GM12878 (cell line): ENCODE measurements around the gene MSMB. TPM values are rescaled to one million over a fixed set of nuclear protein-coding genes. Genes with fewer than 3 reads are reported as not detected.

Experiments
- ATAC-seq: fragments of 200-7000 bp; cut with Tn5 transposase; 3 replicates; pipeline ENCODE4 v1.9.1; 2020; ENCODE audit warnings: mild to moderate bottlenecking, moderate library complexity
- BruUV-seq: library from RNA; stranded (reverse); fragments of 400-500 nt; replicated peaks from 2 replicates; lab custom pipeline; 2021; lab: Mats Ljungman, UMichigan
- CTCF ChIA-PET: fragments of 300-600 bp; sonication (Branson Sonifier 250); formaldehyde crosslinking; extraction: SDS; loops from one replicate; lab custom pipeline; 2021; ENCODE audit warnings: inconsistent platforms; lab: Yijun Ruan, JAX
- POLR2A ChIA-PET: fragments of 350-600 bp; formaldehyde crosslinking; extraction: SDS; loops from one replicate; lab custom pipeline; 2021; ENCODE audit warnings: inconsistent platforms; lab: Charles Lee
- RAD21 ChIA-PET: fragments of 300-600 bp; sonication (Branson Sonifier 250); formaldehyde crosslinking; loops from one replicate; lab custom pipeline; 2023; ENCODE audit warnings: antibody characterized with exemption; ENCODE audit not compliant: unreplicated experiment; lab: Charles Lee
- SMC1A ChIA-PET: fragments of 300-600 bp; sonication (Branson Sonifier 250); formaldehyde crosslinking; loops from one replicate; lab custom pipeline; 2023; ENCODE audit not compliant: unreplicated experiment, uncharacterized antibody; lab: Charles Lee
- DNase-seq: peaks from one replicate; pipeline ENCODE4 v3.0.0-alpha.2; 2011; ENCODE audit warnings: low read depth, low spot score
- FAIRE-seq: peaks from 3 replicates; lab custom pipeline; 2011; peaks lifted over from hg19 to GRCh38; lab: Jason Lieb, UNC
- H2AFZ ChIP-seq: 2 replicates; pipeline ENCODE4 v1.6.0; 2011; ENCODE audit warnings: low read depth, low read length, control low read depth; ENCODE audit not compliant: control insufficient read depth
- H3K27ac ChIP-seq: 2 replicates; pipeline ENCODE4 v1.5.1; 2011; ENCODE audit warnings: control low read depth; ENCODE audit not compliant: control insufficient read depth, insufficient read depth
- H3K27me3 ChIP-seq, 2 experiments: replicated peaks in 1 of 2; 2 replicates each; pipeline versions ENCODE4 v1.6.0 to v1.6.1; 2011; ENCODE audit warnings: low read length in 1 of 2; ENCODE audit not compliant: control insufficient read depth in 2 of 2, insufficient read depth in 2 of 2
- H3K36me3 ChIP-seq, 2 experiments: 2 replicates each; pipeline ENCODE4 v1.5.1; 2011; ENCODE audit warnings: low read length in 1 of 2; ENCODE audit not compliant: control insufficient read depth in 2 of 2, insufficient read depth in 2 of 2
- H3K4me1 ChIP-seq: 2 replicates; pipeline ENCODE4 v1.6.1; 2011; ENCODE audit warnings: mild to moderate bottlenecking, low read length, moderate library complexity, mixed read lengths; ENCODE audit not compliant: control insufficient read depth, insufficient read depth
- H3K4me2 ChIP-seq: 2 replicates; pipeline ENCODE4 v1.6.0; 2011; ENCODE audit warnings: control low read depth; ENCODE audit not compliant: control insufficient read depth, insufficient read depth
- H3K4me3 ChIP-seq: fragments of 200-600 bp; sonication (generic); 2 replicates; pipeline ENCODE4 v1.5.1; 2016
- H3K79me2 ChIP-seq: 2 replicates; pipeline ENCODE4 v1.6.0; 2011; ENCODE audit warnings: low read length; ENCODE audit not compliant: control insufficient read depth, insufficient read depth
- H3K9ac ChIP-seq: 2 replicates; pipeline ENCODE4 v1.8.0; 2011; ENCODE audit warnings: low read length, control low read depth, mixed read lengths; ENCODE audit not compliant: control insufficient read depth, insufficient read depth
- H3K9me3 ChIP-seq: replicated peaks from 3 replicates; pipeline ENCODE4 v1.5.1; 2011; ENCODE audit warnings: mild to moderate bottlenecking, low read length; ENCODE audit not compliant: control insufficient read depth, insufficient read depth
- H4K20me1 ChIP-seq: 2 replicates; pipeline ENCODE4 v1.6.0; 2011; ENCODE audit not compliant: control insufficient read depth, insufficient read depth
- BCL11A ChIP-seq: IDR thresholded peaks from 2 replicates; pipeline ENCODE4 v1.6.1; 2011; ENCODE audit warnings: low read depth, low read length
- EGR1 ChIP-seq, 2 experiments: IDR thresholded peaks; 1 replicate in 1 of 2; 2 replicates in 1 of 2; pipeline ENCODE4 v1.6.1; 2011 to 2012; ENCODE audit warnings: low read depth in 2 of 2, low read length in 2 of 2, borderline replicate concordance in 1 of 2, mild to moderate bottlenecking in 1 of 2, moderate library complexity in 1 of 2
- HCFC1 ChIP-seq: fragments of 150-350 bp; IDR thresholded peaks from 2 replicates; pipeline ENCODE4 v1.6.1; 2014; ENCODE audit warnings: low read length
- JUND ChIP-seq: IDR thresholded peaks from 2 replicates; pipeline ENCODE4 v1.6.1; 2012; ENCODE audit warnings: low read depth, mild to moderate bottlenecking, low read length, improper control_type of control experiment, moderate library complexity
- MYC ChIP-seq: IDR thresholded peaks from 2 replicates; pipeline ENCODE4 v1.6.1; 2011; ENCODE audit warnings: mild to moderate bottlenecking, low read length, moderate library complexity, inconsistent platforms; ENCODE audit not compliant: insufficient read depth, insufficient replicate concordance, insufficient read length, severe bottlenecking
- NFIC ChIP-seq: IDR thresholded peaks from 2 replicates; pipeline ENCODE4 v1.6.1; 2012; ENCODE audit warnings: low read depth, mild to moderate bottlenecking, inconsistent platforms, low read length, moderate library complexity
- NFXL1 ChIP-seq: fragments of 450-650 bp; IDR thresholded peaks from 2 replicates; pipeline ENCODE4 v1.6.1; 2017; ENCODE audit warnings: antibody characterized with exemption, mild to moderate bottlenecking, borderline replicate concordance
- NFYB ChIP-seq: IDR thresholded peaks from 2 replicates; pipeline ENCODE4 v1.6.1; 2011; ENCODE audit warnings: low read depth, mild to moderate bottlenecking, low read length, improper control_type of control experiment, moderate library complexity; ENCODE audit not compliant: insufficient read depth
- NR2C2 ChIP-seq: IDR thresholded peaks from 2 replicates; pipeline ENCODE4 v1.6.1; 2011; ENCODE audit warnings: borderline replicate concordance, low read depth; ENCODE audit not compliant: control insufficient read depth, insufficient read length
- RUNX3 ChIP-seq: IDR thresholded peaks from 2 replicates; pipeline ENCODE4 v1.6.1; 2012; ENCODE audit warnings: low read length, inconsistent platforms
- TARDBP ChIP-seq: IDR thresholded peaks from 2 replicates; pipeline ENCODE4 v1.6.1; 2016; ENCODE audit warnings: borderline replicate concordance
- WRNIP1 ChIP-seq: IDR thresholded peaks from 2 replicates; pipeline ENCODE4 v1.6.1; 2011; ENCODE audit warnings: low read depth, low read length, improper control_type of control experiment, borderline replicate concordance
- ZNF24 ChIP-seq: fragments of 450-650 bp; IDR thresholded peaks from 2 replicates; pipeline ENCODE4 v1.6.1; 2017; ENCODE audit warnings: antibody characterized with exemption, mild to moderate bottlenecking
- WGBS: methylation state at CpG from one replicate; pipeline ENCODE4 v1.1.6; 2016; ENCODE audit warnings: low lambda C conversion rate; ENCODE audit not compliant: insufficient replicate concordance, insufficient coverage; ENCODE audit errors: missing lambda C conversion rate; 5-methylcytosine and 5-hydroxymethylcytosine counted together
- in situ Hi-C: fragments of 300-500 bp; cut with MboI; formaldehyde crosslinking; loops from 9 replicates; pipeline ENCODE4 v1.14.3; 2018; ENCODE audit warnings: mixed read lengths
- intact Hi-C: fragments of 100-400 bp; cut with micrococcal nuclease; formaldehyde crosslinking; loops from one replicate; pipeline ENCODE4 v1.14.2; 2022; ENCODE audit not compliant: unreplicated experiment
- polyA plus RNA-seq, 11 experiments: library from polyadenylated mRNA; depleted of rRNA in 4 of 11; unstranded in 6 of 11; stranded (reverse) in 5 of 11; fragments of >200 nt; fragmentation: Nextera tagmentation in 4 of 11; fragmentation: Illumina TruSeq in 1 of 11; extraction: Ambion mirVana in 4 of 11; extraction: Trizol in 1 of 11; gene quantifications; 1 replicate in 1 of 11; 2 replicates in 10 of 11; pipeline versions ENCODE4 v1.2.1 to v1.2.3, GENCODE V29; 2011 to 2016; ENCODE audit warnings: inconsistent platforms in 2 of 11, missing spikeins in 2 of 11, low read depth in 1 of 11
- total RNA-seq, 4 experiments: library from RNA; depleted of rRNA in 3 of 4; stranded (reverse); fragments of >200 nt in 3 of 4; fragmentation: Illumina TruSeq in 1 of 4; extraction: Trizol in 1 of 4; gene quantifications; 2 replicates each; pipeline versions ENCODE4 v1.2.1 to v1.2.3, GENCODE V29; 2013 to 2021
- TF ChIP-seq, protein P1 (sequence below): fragments of 450-650 bp; conservative IDR thresholded peaks from 2 replicates; pipeline ENCODE4 v1.6.1; 2017; ENCODE audit warnings: mild to moderate bottlenecking, moderate library complexity
- TF ChIP-seq, protein P2 (sequence below): fragments of 450-650 bp; IDR thresholded peaks from 2 replicates; pipeline ENCODE4 v1.6.1; 2017; ENCODE audit warnings: mild to moderate bottlenecking, moderate library complexity
- TF ChIP-seq, protein P3 (sequence below): fragments of 450-650 bp; IDR thresholded peaks from 2 replicates; pipeline ENCODE4 v1.6.1; 2018; ENCODE audit warnings: borderline replicate concordance, mild to moderate bottlenecking; ENCODE audit not compliant: partially characterized antibody

The MSMB gene
- total and polyA plus RNA-seq, 10 of the 15 experiments (the other 5 are each of a cell fraction or from before 2014, with no cell fraction given) = not detected

DNA sequence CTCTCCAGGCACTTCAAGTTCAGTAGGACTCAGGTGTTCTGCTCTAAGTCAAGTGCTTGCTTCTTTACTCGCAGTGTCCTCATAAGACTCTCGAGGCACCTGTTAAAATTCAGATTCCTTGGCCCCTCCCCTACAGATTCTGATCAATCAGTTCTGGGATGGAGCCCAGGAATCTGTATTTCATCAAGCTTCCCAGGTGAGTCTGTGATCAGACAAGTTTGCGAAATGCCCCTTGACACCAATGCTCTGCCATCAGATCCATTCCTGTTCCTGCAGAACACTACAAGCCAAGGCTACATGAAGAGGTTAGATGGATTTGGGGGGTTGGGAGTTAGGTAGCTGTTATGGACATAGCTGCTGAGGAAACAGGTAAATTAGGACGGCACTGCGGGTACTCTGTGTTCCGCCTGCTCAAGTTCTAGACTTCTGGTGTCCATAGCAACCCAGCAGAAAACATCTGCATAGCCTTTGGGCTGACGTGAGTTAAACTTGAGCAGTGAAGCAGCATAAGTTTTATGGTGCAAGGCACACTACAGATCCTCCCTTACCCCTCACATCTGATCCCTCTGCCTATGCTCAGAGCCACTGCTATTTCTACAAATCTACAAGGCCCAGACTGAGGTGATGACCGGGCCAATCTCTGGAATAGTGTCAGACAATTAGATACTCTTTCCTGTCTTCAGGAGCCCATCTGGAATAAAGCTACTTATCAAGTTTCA, 8.8 kb downstream of the MSMB start:
- no peak overlapping the region for H3K27ac ChIP-seq
- no peaks in the 10 kb centered on the region for H3K36me3 ChIP-seq
- H3K4me1 ChIP-seq = no peaks in the 10 kb centered on the region
- ChIA-PET RAD21 (no interaction called here), SMC1A (no interaction called here), POLR2A (no interaction called here), CTCF (no interaction called here)
- no peaks in the 10 kb centered on the region; a peak in 1 of 4 replicates for H3K27me3 ChIP-seq
- ATAC-seq (no peak), DNase-seq (no peak), FAIRE-seq (no peak)
- intact Hi-C loops = no loop called here
- no peaks in the 10 kb centered on the region for H3K9me3 ChIP-seq
- WGBS = 39% methylated on average over 8 of the region's 8 CpGs
- H2AFZ ChIP-seq = no peak overlapping the region
- no peaks in the 10 kb centered on the region for H4K20me1 ChIP-seq
- in situ Hi-C loops = no loop called here
- BruUV-seq = no TSS peak
- H3K79me2 ChIP-seq = no peaks in the 10 kb centered on the region
- H3K9ac ChIP-seq = no peak overlapping the region
- no peak overlapping the region for H3K4me2 ChIP-seq
- H3K4me3 ChIP-seq = no peak overlapping the region
- TF ChIP-seq, protein P1, sequence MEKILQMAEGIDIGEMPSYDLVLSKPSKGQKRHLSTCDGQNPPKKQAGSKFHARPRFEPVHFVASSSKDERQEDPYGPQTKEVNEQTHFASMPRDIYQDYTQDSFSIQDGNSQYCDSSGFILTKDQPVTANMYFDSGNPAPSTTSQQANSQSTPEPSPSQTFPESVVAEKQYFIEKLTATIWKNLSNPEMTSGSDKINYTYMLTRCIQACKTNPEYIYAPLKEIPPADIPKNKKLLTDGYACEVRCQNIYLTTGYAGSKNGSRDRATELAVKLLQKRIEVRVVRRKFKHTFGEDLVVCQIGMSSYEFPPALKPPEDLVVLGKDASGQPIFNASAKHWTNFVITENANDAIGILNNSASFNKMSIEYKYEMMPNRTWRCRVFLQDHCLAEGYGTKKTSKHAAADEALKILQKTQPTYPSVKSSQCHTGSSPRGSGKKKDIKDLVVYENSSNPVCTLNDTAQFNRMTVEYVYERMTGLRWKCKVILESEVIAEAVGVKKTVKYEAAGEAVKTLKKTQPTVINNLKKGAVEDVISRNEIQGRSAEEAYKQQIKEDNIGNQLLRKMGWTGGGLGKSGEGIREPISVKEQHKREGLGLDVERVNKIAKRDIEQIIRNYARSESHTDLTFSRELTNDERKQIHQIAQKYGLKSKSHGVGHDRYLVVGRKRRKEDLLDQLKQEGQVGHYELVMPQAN = no peak
- TF ChIP-seq BCL11A (no peak), NFIC (no peak), TARDBP (no peak), ZNF24 (no peak), WRNIP1 (no peak), NFYB (no peak), HCFC1 (no peak), RUNX3 (no peak), MYC (no peak), NFXL1 (no peak), NR2C2 (no peak), JUND (no peak), EGR1 (IDR thresholded peaks at IDR 0.05; ENCODE audit: borderline replicate concordance in 1 of 2, low read depth in 2 of 2, low read length in 2 of 2) (no peak)
- TF ChIP-seq, protein P2, sequence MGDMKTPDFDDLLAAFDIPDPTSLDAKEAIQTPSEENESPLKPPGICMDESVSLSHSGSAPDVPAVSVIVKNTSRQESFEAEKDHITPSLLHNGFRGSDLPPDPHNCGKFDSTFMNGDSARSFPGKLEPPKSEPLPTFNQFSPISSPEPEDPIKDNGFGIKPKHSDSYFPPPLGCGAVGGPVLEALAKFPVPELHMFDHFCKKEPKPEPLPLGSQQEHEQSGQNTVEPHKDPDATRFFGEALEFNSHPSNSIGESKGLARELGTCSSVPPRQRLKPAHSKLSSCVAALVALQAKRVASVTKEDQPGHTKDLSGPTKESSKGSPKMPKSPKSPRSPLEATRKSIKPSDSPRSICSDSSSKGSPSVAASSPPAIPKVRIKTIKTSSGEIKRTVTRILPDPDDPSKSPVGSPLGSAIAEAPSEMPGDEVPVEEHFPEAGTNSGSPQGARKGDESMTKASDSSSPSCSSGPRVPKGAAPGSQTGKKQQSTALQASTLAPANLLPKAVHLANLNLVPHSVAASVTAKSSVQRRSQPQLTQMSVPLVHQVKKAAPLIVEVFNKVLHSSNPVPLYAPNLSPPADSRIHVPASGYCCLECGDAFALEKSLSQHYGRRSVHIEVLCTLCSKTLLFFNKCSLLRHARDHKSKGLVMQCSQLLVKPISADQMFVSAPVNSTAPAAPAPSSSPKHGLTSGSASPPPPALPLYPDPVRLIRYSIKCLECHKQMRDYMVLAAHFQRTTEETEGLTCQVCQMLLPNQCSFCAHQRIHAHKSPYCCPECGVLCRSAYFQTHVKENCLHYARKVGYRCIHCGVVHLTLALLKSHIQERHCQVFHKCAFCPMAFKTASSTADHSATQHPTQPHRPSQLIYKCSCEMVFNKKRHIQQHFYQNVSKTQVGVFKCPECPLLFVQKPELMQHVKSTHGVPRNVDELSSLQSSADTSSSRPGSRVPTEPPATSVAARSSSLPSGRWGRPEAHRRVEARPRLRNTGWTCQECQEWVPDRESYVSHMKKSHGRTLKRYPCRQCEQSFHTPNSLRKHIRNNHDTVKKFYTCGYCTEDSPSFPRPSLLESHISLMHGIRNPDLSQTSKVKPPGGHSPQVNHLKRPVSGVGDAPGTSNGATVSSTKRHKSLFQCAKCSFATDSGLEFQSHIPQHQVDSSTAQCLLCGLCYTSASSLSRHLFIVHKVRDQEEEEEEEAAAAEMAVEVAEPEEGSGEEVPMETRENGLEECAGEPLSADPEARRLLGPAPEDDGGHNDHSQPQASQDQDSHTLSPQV = no peak
- TF ChIP-seq, protein P3, sequence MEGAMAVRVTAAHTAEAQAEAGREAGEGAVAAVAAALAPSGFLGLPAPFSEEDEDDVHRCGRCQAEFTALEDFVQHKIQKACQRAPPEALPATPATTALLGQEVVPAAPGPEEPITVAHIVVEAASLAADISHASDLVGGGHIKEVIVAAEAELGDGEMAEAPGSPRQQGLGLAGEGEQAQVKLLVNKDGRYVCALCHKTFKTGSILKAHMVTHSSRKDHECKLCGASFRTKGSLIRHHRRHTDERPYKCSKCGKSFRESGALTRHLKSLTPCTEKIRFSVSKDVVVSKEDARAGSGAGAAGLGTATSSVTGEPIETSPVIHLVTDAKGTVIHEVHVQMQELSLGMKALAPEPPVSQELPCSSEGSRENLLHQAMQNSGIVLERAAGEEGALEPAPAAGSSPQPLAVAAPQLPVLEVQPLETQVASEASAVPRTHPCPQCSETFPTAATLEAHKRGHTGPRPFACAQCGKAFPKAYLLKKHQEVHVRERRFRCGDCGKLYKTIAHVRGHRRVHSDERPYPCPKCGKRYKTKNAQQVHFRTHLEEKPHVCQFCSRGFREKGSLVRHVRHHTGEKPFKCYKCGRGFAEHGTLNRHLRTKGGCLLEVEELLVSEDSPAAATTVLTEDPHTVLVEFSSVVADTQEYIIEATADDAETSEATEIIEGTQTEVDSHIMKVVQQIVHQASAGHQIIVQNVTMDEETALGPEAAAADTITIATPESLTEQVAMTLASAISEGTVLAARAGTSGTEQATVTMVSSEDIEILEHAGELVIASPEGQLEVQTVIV = no peak
